Fibroblast of pulmonary artery (primary cell): ENCODE measurements around the gene VARS2.
"Not testable (repeated sequence)": the region's sequence is repeated elsewhere in the genome, so short reads cannot be mapped to it uniquely, and the experiment has no call there.

Experiments used
- DNase-seq: peaks from one replicate; pipeline ENCODE4 v3.0.0-alpha.2; 2010; ENCODE audit warnings: low read depth
- H3K4me3 ChIP-seq: replicated peaks from 2 replicates; pipeline ENCODE4 v1.5.1; 2011; ENCODE audit warnings: low read depth, mild to moderate bottlenecking, control low read depth, low read length, moderate library complexity
- CTCF ChIP-seq: IDR thresholded peaks from 2 replicates; pipeline ENCODE4 v1.5.1; 2011; ENCODE audit warnings: mild to moderate bottlenecking, control low read depth, low read length, inconsistent platforms; ENCODE audit errors: missing control alignments

VARS2 gene

GRCh38 chr6:30918670-30919069 is 4.6 kb downstream of the VARS2 start:
- no peak for DNase-seq
- TF ChIP-seq CTCF = no peak
- no peak overlapping the region for H3K4me3 ChIP-seq

GRCh38 chr6:30922447-30922852 is 8.4 kb downstream of the VARS2 start:
- H3K4me3 ChIP-seq = no peak overlapping the region
- TF ChIP-seq CTCF = no peak
- DNase-seq = no peak

DNA sequence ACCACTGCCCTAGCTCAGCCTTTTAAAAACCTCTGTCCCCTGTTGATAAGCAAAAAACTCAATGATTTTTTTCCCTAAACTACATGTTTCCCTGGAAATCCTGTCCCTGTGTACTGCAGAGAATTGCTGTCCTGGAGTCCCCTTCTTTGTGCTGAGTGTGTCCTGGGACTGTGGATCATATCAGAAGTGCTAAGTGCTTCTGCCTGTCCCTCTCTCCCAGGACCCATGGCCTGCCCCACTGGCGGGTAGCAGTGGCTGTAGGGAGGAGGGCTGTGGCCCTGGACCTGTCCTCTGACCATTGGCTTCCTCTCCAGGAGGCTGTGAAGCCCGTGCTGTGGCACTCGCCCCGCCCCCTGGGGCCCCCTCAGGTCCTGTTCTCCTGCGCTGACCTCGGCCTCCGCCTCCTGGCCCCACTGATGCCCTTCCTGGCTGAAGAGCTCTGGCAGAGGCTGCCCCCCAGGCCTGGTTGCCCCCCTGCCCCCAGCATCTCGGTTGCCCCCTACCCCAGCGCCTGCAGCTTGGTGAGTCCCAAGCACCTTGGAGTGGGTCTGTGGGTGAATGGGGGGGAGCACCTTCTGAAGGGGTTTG is 10.1 kb downstream of the VARS2 start:
- DNase-seq, H3K4me3 ChIP-seq: not testable (repeated sequence)

DNA sequence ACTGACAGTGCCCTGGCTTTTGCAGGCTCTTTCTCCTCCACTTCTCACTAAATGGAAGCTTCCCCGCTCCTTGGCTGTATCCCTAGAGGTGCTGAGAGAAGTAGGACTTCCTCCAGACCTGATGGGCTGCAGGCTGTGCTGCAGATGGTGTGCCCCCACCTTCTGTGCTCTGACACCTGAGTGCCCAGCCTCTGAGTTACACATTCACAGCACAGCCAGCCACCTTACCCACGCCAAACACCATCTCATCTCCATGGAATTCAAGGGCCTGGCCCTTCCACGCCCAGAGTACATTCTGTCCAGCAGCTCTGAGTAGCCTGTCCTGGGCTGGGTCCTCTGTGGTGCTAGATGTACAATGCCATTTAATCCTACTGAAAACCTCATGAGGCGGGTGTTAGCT is 12.6 kb downstream of the VARS2 start:
- no peak overlapping the region for H3K4me3 ChIP-seq
- no peak for TF ChIP-seq CTCF
- DNase-seq = no peak

DNA sequence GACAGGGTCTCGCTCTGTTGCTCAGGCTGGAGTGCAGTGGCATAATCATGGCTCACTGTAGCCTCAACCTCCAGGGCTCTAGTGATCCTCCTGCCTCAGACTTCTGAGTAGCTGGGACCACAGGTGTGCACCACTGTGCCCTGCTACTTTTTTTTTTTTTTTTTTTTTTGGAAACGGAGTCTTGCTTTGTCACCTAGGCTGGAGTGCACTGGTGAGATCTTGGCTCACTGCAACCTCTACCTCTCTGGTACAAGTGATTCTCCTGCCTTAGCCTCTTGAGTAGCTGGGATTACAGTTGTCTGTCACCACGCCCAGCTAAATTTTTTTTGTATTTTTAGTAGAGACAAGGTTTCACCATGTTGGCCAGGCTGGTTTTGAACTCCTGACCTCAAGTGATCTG is 13.0 kb downstream of the VARS2 start:
- not testable (repeated sequence) for DNase-seq, H3K4me3 ChIP-seq

DNA sequence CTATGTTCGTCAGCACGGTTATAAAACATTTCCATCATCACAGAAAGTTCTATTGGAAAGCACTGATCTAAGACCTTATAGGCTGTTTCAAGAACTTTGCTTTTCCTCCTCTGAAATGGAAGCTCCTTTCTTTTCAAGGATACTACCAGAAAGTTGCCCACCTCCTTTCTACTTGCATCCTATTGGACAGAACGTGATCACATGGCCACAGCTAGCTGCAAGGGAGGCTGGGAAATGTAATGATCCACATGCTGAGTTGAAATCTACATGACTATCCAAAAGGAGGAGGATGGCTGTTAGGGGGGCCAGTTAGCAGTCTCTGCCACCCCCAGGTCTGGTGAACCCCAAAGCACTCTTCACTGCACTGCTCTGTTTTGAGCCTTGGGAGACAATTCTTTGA is 14.6 kb downstream of the VARS2 start:
- no peak for TF ChIP-seq CTCF
- no peak for DNase-seq
- no peak overlapping the region for H3K4me3 ChIP-seq

DNA sequence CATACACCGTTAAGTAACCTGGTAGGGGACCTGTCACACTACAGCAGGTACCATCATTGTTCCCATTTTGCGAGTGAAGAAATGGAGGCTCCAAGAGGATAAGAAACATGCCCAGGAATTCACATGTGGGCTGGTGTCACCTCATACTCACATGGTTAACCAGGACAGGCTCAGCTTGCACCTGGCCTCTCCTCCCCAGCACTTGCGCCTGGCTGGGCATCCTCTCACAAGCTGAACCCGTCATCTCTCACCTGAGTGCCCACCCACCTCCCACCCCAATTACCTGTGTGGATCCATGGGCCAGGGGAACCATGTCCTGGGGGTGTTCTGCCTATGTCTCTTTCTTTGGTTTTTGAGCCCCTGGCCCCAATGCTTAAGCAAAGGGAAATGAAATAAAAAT is 16.5 kb downstream of the VARS2 start:
- TF ChIP-seq CTCF = no peak
- no peak overlapping the region for H3K4me3 ChIP-seq
- no peak for DNase-seq

DNA sequence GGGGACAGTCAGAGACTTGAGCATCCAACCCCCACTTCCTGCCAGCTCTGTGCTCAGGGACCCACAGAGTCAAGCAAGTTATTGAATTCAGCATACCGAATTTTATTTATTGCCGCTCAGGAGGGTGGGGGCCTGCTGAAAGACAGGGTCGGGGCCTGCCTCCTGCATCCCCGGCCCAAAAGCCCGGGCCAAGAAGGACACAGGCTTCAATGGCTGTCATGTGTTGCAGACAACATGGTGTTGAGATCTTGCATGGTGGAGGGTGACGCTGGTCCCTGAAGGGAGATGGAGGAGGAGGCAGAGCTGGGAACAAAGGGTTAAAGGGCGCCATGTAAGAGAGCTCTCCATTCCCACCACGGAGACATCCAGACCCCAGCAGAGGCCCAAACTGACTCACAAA is 17.2 kb downstream of the VARS2 start:
- no peak for TF ChIP-seq CTCF
- DNase-seq = no peak
- no peak overlapping the region for H3K4me3 ChIP-seq
